Keratinocyte (primary cell): Measurements from ENCODE around the gene OLFML2B. TPM values are rescaled to one million over a fixed set of nuclear protein-coding genes. Genes with fewer than 3 reads are reported as not detected.
A peak's percentile ranks its signal among the peaks of the same experiment; 100 is the strongest.

ENCODE experiments used
- DNase-seq: peaks from one replicate; pipeline ENCODE4 v3.0.0-alpha.2; 2011; ENCODE audit warnings: low read depth, missing footprints, low spot score
- FAIRE-seq: peaks from 2 replicates; lab custom pipeline; 2011; peaks lifted over from hg19 to GRCh38; lab: Jason Lieb, UNC
- H2AFZ ChIP-seq: 2 replicates; pipeline ENCODE4 v1.6.0; 2012; ENCODE audit warnings: low read length, control low read depth, inconsistent platforms; ENCODE audit not compliant: control insufficient read depth
- H3K27ac ChIP-seq: 2 replicates; pipeline ENCODE4 v1.5.1; 2011; ENCODE audit warnings: low read length; ENCODE audit not compliant: control insufficient read depth, insufficient read depth
- H3K27me3 ChIP-seq: 3 replicates; pipeline ENCODE4 v1.6.0; 2011; ENCODE audit warnings: low read length; ENCODE audit not compliant: control insufficient read depth, insufficient read depth; ENCODE audit errors: extremely low read depth
- H3K36me3 ChIP-seq, 2 experiments: 2 replicates in 1 of 2; 3 replicates in 1 of 2; pipeline ENCODE4 v1.5.1; 2011; ENCODE audit warnings: low read length in 2 of 2, mild to moderate bottlenecking in 1 of 2; ENCODE audit not compliant: control insufficient read depth in 2 of 2, insufficient read depth in 2 of 2; ENCODE audit errors: extremely low read depth in 1 of 2
- H3K4me1 ChIP-seq: 3 replicates; pipeline ENCODE4 v1.5.1; 2011; ENCODE audit warnings: low read length; ENCODE audit not compliant: control insufficient read depth, insufficient read depth; ENCODE audit errors: extremely low read depth
- H3K4me2 ChIP-seq: 3 replicates; pipeline ENCODE4 v1.6.0; 2011; ENCODE audit warnings: low read depth, low read length; ENCODE audit not compliant: control insufficient read depth, insufficient read depth; ENCODE audit errors: extremely low read depth
- H3K4me3 ChIP-seq, 3 experiments: fragments of 200-600 bp in 1 of 3; sonication (generic) in 1 of 3; 2 replicates in 2 of 3; 3 replicates in 1 of 3; pipeline ENCODE4 v1.5.1; 2011 to 2016; ENCODE audit warnings: low read length in 3 of 3, mild to moderate bottlenecking in 3 of 3, control low read depth in 2 of 3, inconsistent platforms in 1 of 3, low read depth in 1 of 3, mixed read lengths in 1 of 3, mixed run types in 1 of 3, moderate library complexity in 1 of 3; ENCODE audit not compliant: control insufficient read depth in 2 of 3, insufficient read depth in 2 of 3; ENCODE audit errors: extremely low read depth in 1 of 3
- H3K79me2 ChIP-seq: 2 replicates; pipeline ENCODE4 v1.6.0; 2012; ENCODE audit warnings: low read length; ENCODE audit not compliant: control insufficient read depth, insufficient read depth
- H3K9ac ChIP-seq: 3 replicates; pipeline ENCODE4 v1.6.0; 2011; ENCODE audit warnings: low read length; ENCODE audit not compliant: control insufficient read depth, insufficient read depth; ENCODE audit errors: extremely low read depth
- H3K9me1 ChIP-seq: 3 replicates; pipeline ENCODE4 v1.6.0; 2011; ENCODE audit warnings: low read length; ENCODE audit not compliant: control insufficient read depth, insufficient read depth; ENCODE audit errors: extremely low read depth
- H3K9me3 ChIP-seq: 2 replicates; pipeline ENCODE4 v1.5.1; 2012; ENCODE audit warnings: low read depth, low read length; ENCODE audit not compliant: control insufficient read depth
- H4K20me1 ChIP-seq: 3 replicates; pipeline ENCODE4 v1.6.0; 2011; ENCODE audit warnings: low read length; ENCODE audit not compliant: control insufficient read depth, insufficient read depth; ENCODE audit errors: extremely low read depth
- CTCF ChIP-seq, 3 experiments: IDR thresholded peaks in 1 of 3; conservative IDR thresholded peaks in 1 of 3; optimal IDR thresholded peaks in 1 of 3; 2 replicates in 2 of 3; 3 replicates in 1 of 3; pipeline versions ENCODE3 to v1.5.1; 2011; ENCODE audit warnings: low read length in 3 of 3, mild to moderate bottlenecking in 3 of 3, moderate library complexity in 2 of 3, control low read depth in 1 of 3, inconsistent platforms in 1 of 3; ENCODE audit not compliant: insufficient read depth in 2 of 3; ENCODE audit errors: extremely low read depth in 1 of 3
- EZH2 ChIP-seq: IDR thresholded peaks from one replicate; pipeline ENCODE4 v1.6.1; 2012; ENCODE audit warnings: inconsistent platforms, mild to moderate bottlenecking, low read length, moderate library complexity
- dilution Hi-C: fragments of 300-500 bp; cut with MboI; formaldehyde crosslinking; loops from one replicate; pipeline ENCODE4 v1.7.0; 2020; ENCODE audit warnings: low sequenced_read_pairs; ENCODE audit not compliant: extremely low pct_ligation_motif_present
- polyA plus RNA-seq, 5 experiments: library from polyadenylated mRNA; depleted of rRNA in 3 of 5; stranded (reverse) in 3 of 5; stranded (forward) in 1 of 5; unstranded in 1 of 5; fragments of >200 nt; gene quantifications; 1 replicate in 1 of 5; 2 replicates in 3 of 5; 3 replicates in 1 of 5; pipeline versions ENCODE4 v1.2.1 to v1.2.3, GENCODE V29; 2011 to 2012; ENCODE audit warnings: missing spikeins in 2 of 5, low read depth in 1 of 5, low replicate concordance in 1 of 5

The OLFML2B gene
- polyA plus RNA-seq, 1 donor (not counting 4 experiments of a cell fraction or from before 2014, with no cell fraction given): not detected

- Histone ChIP-seq H3K9me3 (no peaks in the 10 kb centered on the region), H3K9ac (no peak overlapping the region), H3K27ac (no peak overlapping the region), H3K4me3 (no peak overlapping the region), H2AFZ (no peak overlapping the region), H3K27me3 (peaks cover 24% of the 10 kb centered on the region), H3K4me2 (no peak overlapping the region), H3K79me2 (no peaks in the 10 kb centered on the region), H3K4me1 (peaks cover 7% of the 10 kb centered on the region), H4K20me1 (no peaks in the 10 kb centered on the region), H3K9me1 (no peaks in the 10 kb centered on the region), H3K36me3 (no peaks in the 10 kb centered on the region)
- no peak for DNase-seq
- no peak for FAIRE-seq
- TF ChIP-seq EZH2 (no peak), CTCF (optimal IDR thresholded peaks at IDR 0.05 in 1 of 3, IDR thresholded peaks at IDR 0.05 in 1 of 3, conservative IDR thresholded peaks at IDR 0.05 in 1 of 3; ENCODE audit: extremely low read depth in 1 of 3, insufficient read depth in 2 of 3, low read length in 3 of 3) (no peak)
- dilution Hi-C loops: no loop called here
Measured at GRCh38 chr1:162070825-162071224, 47.2 kb upstream of the OLFML2B start.

- no peaks in the 10 kb centered on the region for H3K9me3 ChIP-seq
- no peak overlapping the region for H3K9ac ChIP-seq
- no peak overlapping the region for H3K27ac ChIP-seq
- no peaks in the 10 kb centered on the region for H4K20me1 ChIP-seq
- H3K27me3 ChIP-seq: peaks cover 24% of the 10 kb centered on the region
- peak overlapping the region; percentile 9 for H2AFZ ChIP-seq
- dilution Hi-C loops: no loop called here
- TF ChIP-seq CTCF (optimal IDR thresholded peaks at IDR 0.05 in 1 of 3, IDR thresholded peaks at IDR 0.05 in 1 of 3, conservative IDR thresholded peaks at IDR 0.05 in 1 of 3; ENCODE audit: extremely low read depth in 1 of 3, insufficient read depth in 2 of 3, low read length in 3 of 3) (no peak), EZH2 (peak; percentile 85)
- no peaks in the 10 kb centered on the region for H3K36me3 ChIP-seq
- no peaks in the 10 kb centered on the region for H3K79me2 ChIP-seq
- no peak for FAIRE-seq
- no peak for DNase-seq
- H3K4me2 ChIP-seq: peak overlapping the region; percentile 77
- H3K4me3 ChIP-seq: peak overlapping the region; percentile 39 to 60 (median 47)
- H3K4me1 ChIP-seq: peaks cover 7% of the 10 kb centered on the region
- no peaks in the 10 kb centered on the region for H3K9me1 ChIP-seq
Measured at GRCh38 chr1:162070094-162070748, 46.6 kb upstream of the OLFML2B start.
